ENCODE results near the gene NEGR1. TPM values are rescaled to one million over a fixed set of nuclear protein-coding genes. Genes with fewer than 3 reads are reported as not detected.

NEGR1 gene
- total RNA-seq, 1 donor from 2014 or later: 18.1 TPM

DNA sequence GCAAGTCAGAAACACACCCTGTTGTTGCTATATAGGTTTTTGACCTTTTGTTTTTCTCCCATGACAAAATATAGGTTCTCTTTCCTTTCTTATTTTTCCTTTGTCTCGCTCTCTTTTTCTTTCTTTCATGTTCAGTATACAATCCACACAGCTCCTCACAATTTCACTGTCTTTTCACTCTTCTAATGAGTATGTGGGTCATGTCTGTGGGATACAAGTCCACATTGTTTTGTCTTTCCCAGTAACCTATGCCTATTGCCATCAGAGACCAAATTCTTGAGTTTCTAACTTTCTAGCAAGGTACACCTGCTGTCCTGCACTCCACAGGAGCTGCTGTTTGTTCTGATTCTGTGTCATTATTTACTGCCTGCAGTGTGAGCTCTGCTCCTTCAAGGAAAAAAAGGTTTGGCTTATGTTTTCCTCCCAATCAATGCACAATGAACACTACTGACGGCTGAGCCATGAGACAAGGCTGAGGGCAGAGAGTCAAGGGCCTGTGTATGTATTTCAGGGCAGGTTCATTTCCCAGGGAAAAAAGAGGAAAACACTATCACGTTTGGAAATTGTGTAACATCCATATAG is 453.8 kb downstream of the NEGR1 start:
- Histone ChIP-seq H3K27ac (no peak overlapping the region), H3K4me1 (no peaks in the 10 kb centered on the region), H3K27me3 (ENCODE audit: low read depth) (no peaks in the 10 kb centered on the region), H3K9me3 (no peaks in the 10 kb centered on the region), H3K36me3 (no peaks in the 10 kb centered on the region), H3K4me3 (no peak overlapping the region)
- intact Hi-C loops (cut with DNase I): no loop called here
- ATAC-seq (no peak), DNase-seq (no peak)
- TF ChIP-seq, protein P1, sequence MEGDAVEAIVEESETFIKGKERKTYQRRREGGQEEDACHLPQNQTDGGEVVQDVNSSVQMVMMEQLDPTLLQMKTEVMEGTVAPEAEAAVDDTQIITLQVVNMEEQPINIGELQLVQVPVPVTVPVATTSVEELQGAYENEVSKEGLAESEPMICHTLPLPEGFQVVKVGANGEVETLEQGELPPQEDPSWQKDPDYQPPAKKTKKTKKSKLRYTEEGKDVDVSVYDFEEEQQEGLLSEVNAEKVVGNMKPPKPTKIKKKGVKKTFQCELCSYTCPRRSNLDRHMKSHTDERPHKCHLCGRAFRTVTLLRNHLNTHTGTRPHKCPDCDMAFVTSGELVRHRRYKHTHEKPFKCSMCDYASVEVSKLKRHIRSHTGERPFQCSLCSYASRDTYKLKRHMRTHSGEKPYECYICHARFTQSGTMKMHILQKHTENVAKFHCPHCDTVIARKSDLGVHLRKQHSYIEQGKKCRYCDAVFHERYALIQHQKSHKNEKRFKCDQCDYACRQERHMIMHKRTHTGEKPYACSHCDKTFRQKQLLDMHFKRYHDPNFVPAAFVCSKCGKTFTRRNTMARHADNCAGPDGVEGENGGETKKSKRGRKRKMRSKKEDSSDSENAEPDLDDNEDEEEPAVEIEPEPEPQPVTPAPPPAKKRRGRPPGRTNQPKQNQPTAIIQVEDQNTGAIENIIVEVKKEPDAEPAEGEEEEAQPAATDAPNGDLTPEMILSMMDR (IDR thresholded peaks at IDR 0.05): no peak

DNA sequence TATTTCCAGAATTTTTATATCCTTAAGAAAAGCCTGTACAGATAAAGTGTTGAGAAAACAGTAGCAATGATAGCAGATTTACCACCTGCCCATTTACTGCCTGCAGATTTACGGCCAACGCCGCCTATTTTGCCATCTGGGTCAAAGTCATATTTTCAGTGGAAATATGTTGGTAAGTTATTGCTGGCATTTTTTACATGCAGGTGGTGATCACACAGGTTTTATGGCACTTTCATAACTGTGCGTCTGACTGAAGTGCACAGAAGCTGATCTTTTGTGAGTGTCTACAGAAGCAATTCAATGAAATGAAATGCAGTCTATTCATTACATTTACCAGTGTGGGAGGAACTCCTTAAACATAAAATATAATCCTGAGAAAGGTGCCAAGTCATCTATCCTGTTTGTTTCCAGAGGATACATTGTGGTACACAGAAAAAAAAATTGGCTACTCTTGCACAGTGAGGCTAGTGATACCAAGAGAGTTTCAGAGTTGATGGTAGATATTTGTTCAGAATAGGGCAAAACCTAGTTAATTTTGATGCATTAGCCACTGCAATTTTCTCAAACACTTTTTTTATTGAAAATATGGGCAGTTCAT is 458.5 kb downstream of the NEGR1 start:
- no peaks in the 10 kb centered on the region for H3K36me3 ChIP-seq
- ATAC-seq (no peak), DNase-seq (no peak)
- TF ChIP-seq, protein P1 (IDR thresholded peaks at IDR 0.05): no peak
- H3K27me3 ChIP-seq (ENCODE audit: low read depth): no peaks in the 10 kb centered on the region
- no peaks in the 10 kb centered on the region for H3K4me1 ChIP-seq
- H3K9me3 ChIP-seq: no peaks in the 10 kb centered on the region
- H3K27ac ChIP-seq: no peak overlapping the region
- intact Hi-C loops (cut with DNase I): no loop called here
- no peak overlapping the region for H3K4me3 ChIP-seq

DNA sequence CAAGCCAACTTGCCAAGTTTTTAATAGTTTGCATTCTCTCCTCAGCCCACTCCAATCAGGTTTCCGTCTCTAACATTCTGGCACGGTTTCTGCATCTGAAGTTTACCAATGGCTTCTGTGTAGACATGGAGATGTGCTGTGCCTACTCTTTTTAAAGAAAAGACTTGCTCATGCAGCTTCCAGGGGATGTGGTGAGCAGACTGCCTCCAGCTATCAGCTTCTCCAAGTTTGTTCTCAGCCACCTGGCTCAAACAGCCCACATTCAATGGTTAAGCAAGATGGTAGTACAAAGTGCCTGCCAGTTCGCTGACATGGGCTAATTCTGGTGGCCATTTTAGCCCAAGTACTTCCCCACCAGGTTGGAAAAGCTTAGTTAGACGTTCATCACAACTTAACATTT is 465.3 kb downstream of the NEGR1 start:
- intact Hi-C loops (cut with DNase I): no loop called here
- H3K4me1 ChIP-seq: no peaks in the 10 kb centered on the region
- no peaks in the 10 kb centered on the region for H3K36me3 ChIP-seq
- DNase-seq (no peak), ATAC-seq (no peak)
- no peaks in the 10 kb centered on the region for H3K9me3 ChIP-seq
- no peak overlapping the region for H3K27ac ChIP-seq
- H3K27me3 ChIP-seq (ENCODE audit: low read depth): no peaks in the 10 kb centered on the region
- TF ChIP-seq, protein P1 (IDR thresholded peaks at IDR 0.05): no peak
- H3K4me3 ChIP-seq: no peak overlapping the region

DNA sequence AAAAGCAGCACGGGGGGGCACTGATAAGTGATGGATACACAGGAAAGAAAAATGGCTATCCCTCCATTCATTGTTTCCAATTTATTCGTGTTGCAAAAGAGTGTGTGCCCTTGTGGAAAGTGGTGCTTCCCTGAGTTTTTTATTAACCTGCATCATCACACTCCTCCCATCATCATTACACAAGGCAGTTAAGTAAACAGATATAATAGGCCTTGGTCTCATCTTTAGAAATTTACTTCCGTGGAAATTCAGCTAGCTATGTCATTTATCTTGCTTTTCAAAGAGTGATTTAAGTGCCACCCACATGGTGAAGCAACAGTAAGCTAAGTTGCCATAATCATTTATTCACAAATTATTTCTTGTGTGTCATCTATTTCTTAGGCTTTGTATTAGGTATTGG is 473.3 kb downstream of the NEGR1 start:
- Histone ChIP-seq H3K4me3 (no peak overlapping the region), H3K9me3 (no peaks in the 10 kb centered on the region), H3K4me1 (no peaks in the 10 kb centered on the region), H3K36me3 (no peaks in the 10 kb centered on the region), H3K27ac (no peak overlapping the region), H3K27me3 (ENCODE audit: low read depth) (no peaks in the 10 kb centered on the region)
- TF ChIP-seq, protein P1 (IDR thresholded peaks at IDR 0.05): no peak
- DNase-seq: no peak
- intact Hi-C loops (cut with DNase I): no loop called here
- ATAC-seq: no peak

DNA sequence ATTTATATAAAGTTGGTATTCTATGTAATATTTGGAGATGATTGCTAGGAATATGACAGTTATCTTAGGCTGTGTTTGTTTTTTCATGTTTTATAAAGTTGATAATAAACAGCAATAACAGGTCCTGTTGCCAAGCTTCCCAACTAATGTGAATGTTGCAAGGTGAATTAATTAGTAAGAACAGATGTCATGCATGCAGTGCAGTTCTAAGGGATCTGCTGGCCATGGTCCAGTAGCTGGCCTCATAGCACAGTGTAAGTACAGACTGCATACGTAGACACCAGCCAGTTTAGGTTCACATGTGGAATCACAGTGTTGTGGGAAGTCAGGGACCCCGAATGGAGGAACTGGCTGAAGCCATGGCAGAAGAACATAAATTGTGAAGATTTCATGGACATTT is 478.2 kb downstream of the NEGR1 start:
- DNase-seq: no peak
- Histone ChIP-seq H3K9me3 (no peaks in the 10 kb centered on the region), H3K4me1 (no peaks in the 10 kb centered on the region), H3K27ac (no peak overlapping the region), H3K36me3 (no peaks in the 10 kb centered on the region), H3K27me3 (ENCODE audit: low read depth) (no peaks in the 10 kb centered on the region), H3K4me3 (no peak overlapping the region)
- TF ChIP-seq, protein P1 (IDR thresholded peaks at IDR 0.05): no peak
- intact Hi-C loops (cut with DNase I): no loop called here
- ATAC-seq: no peak
